ENCODE measurements around the gene ALKBH8. TPM values are rescaled to one million over a fixed set of nuclear protein-coding genes. Genes with fewer than 3 reads are reported as not detected.

Gene ALKBH8
- total RNA-seq (10 to 100 TPM; 14.6 to 15.2 TPM), polyA plus RNA-seq (10 to 100 TPM in 1 of 2 donors, 1 to 10 TPM in 1; 3.5 to 11.9 TPM)

DNA sequence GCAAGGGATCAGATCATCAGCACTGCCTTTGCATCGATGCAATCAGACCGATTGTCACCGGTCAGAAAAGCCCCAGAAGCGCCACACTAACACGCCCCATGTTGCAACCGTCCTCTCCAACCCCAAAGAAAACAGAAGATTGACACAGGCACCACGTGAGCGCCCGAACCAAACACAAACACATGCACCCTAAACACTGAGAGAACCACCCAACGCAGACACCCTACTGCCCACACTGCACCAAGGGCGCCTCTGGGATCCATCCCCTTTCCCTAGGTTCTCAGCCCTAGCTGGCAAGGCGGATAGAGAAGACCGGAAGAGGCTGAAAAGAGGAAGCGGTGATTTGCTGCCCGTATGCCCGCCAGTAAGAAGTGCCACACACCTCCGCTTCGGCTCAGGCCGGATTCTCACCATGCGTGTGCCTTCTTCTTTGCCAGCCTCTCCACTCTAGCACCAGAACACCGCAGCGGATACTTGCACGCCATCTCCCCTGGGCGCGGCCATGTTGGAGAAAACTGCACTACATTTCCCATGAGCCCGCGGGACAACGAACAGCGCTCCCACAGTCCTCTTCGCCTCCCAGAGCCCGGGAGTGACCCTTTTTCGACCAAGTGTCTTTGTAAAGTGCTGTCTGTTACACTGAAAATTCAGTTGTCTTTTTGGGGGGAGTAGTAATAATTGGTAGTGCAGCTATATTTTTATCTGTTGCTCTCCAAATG is at the start of gene ALKBH8:
Gene ALKBH8 (minus strand): TSS at position 517 of the 719 bp plus-strand sequence. CDS start 4,842 bp downstream, outside the sequence.
- DNase-seq: peak; percentile 74 to 86 (median 77)
- Histone ChIP-seq H3K27me3 (ENCODE audit: insufficient read depth, low read length) (no peaks in the 10 kb centered on the region), H3K4me1 (ENCODE audit: insufficient read depth, low read length) (peaks cover 28% of the 10 kb centered on the region), H3K9me3 (ENCODE audit: control insufficient read depth in 1 of 2, low read length in 2 of 2) (no peaks in the 10 kb centered on the region), H3K36me3 (ENCODE audit: insufficient read depth, low read length) (no peaks in the 10 kb centered on the region), H3K4me3 (ENCODE audit: low read length in 2 of 2) (peak within 1 kb of the TSS; percentile 68 to 73), H3K27ac (ENCODE audit: low read depth, low read length) (peak within 1 kb of the TSS; percentile 58)
- Mint-ChIP-seq H3K36me3 (peaks cover 0 to 10% of the 10 kb centered on the region in 2 donors), H3K9me3 (no peaks in the 10 kb centered on the region), H3K27ac (peak within 1 kb of the TSS; percentile 89 to 97 (median 95)), H3K4me1 (peaks cover 23 to 43% (median 40%) of the 10 kb centered on the region in 4 donors), H3K27me3 (no peaks in the 10 kb centered on the region), H3K4me3 (peak within 1 kb of the TSS; percentile 94 to 98 (median 96))
- ChIA-PET POLR2A (ENCODE audit: partially characterized antibody) (interaction anchor here (0.6 to 4.1 kb wide), 3 partner anchors 9 to 190 kb away, joined by 3 to 23 read pairs (median 4); partner anchors contain the start of gene CWF19L2), CTCF (ENCODE audit: partially characterized antibody) (interaction anchor here (0.9 to 7.2 kb wide), 9 partner anchors 9 to 176 kb away, joined by 3 to 76 read pairs (median 4); partner anchors contain the start of gene CWF19L2)
- intact Hi-C loops (cut with micrococcal nuclease): loop anchor here (1.0 to 10.0 kb wide), 6 partner anchors 108 to 1099 kb away; partner anchors contain the start of genes ATM, C11orf65, CUL5 and CWF19L2

GRCh38 chr11:107612445-107612844 is 46.9 kb upstream of the ALKBH8 start:
- Mint-ChIP-seq H3K36me3 (no peaks in the 10 kb centered on the region), H3K4me1 (no peaks in the 10 kb centered on the region), H3K27ac (no peak overlapping the region), H3K9me3 (no peaks in the 10 kb centered on the region), H3K27me3 (peaks cover 23 to 27% of the 10 kb centered on the region in 2 donors), H3K4me3 (no peak overlapping the region)
- Histone ChIP-seq H3K36me3 (ENCODE audit: insufficient read depth, low read length) (no peaks in the 10 kb centered on the region), H3K4me3 (ENCODE audit: low read length in 2 of 2) (no peak overlapping the region), H3K27me3 (ENCODE audit: insufficient read depth, low read length) (peaks cover 5% of the 10 kb centered on the region), H3K4me1 (ENCODE audit: insufficient read depth, low read length) (no peaks in the 10 kb centered on the region), H3K27ac (ENCODE audit: low read depth, low read length) (no peak overlapping the region), H3K9me3 (ENCODE audit: control insufficient read depth in 1 of 2, low read length in 2 of 2) (no peaks in the 10 kb centered on the region)
- CTCF ChIA-PET (ENCODE audit: partially characterized antibody): no interaction called here
- POLR2A ChIA-PET (ENCODE audit: partially characterized antibody): no interaction called here
- intact Hi-C loops (cut with micrococcal nuclease): no loop called here
- DNase-seq: no peak

GRCh38 chr11:107609400-107610218 is 44.1 kb upstream of the ALKBH8 start:
- CTCF ChIA-PET (ENCODE audit: partially characterized antibody): interaction anchor here (0.7 kb wide), 1 partner anchor 935 kb away, joined by 4 read pairs; no protein-coding TSS in a partner anchor
- no peak overlapping the region for H3K27ac ChIP-seq (ENCODE audit: low read depth, low read length)
- intact Hi-C loops (cut with micrococcal nuclease): no loop called here
- no peaks in the 10 kb centered on the region for H3K4me1 ChIP-seq (ENCODE audit: insufficient read depth, low read length)
- no peaks in the 10 kb centered on the region for H3K4me1 Mint-ChIP-seq
- H3K27ac Mint-ChIP-seq: no peak overlapping the region
- POLR2A ChIA-PET (ENCODE audit: partially characterized antibody): no interaction called here
- no peaks in the 10 kb centered on the region for H3K36me3 Mint-ChIP-seq
- no peak overlapping the region for H3K4me3 Mint-ChIP-seq
- no peaks in the 10 kb centered on the region for H3K36me3 ChIP-seq (ENCODE audit: insufficient read depth, low read length)
- H3K9me3 Mint-ChIP-seq: no peaks in the 10 kb centered on the region
- no peak overlapping the region for H3K4me3 ChIP-seq (ENCODE audit: low read length in 2 of 2)
- no peak for DNase-seq
- H3K27me3 ChIP-seq (ENCODE audit: insufficient read depth, low read length): peaks cover 5% of the 10 kb centered on the region
- no peaks in the 10 kb centered on the region for H3K9me3 ChIP-seq (ENCODE audit: control insufficient read depth in 1 of 2, low read length in 2 of 2)
- H3K27me3 Mint-ChIP-seq: peaks cover 30 to 39% of the 10 kb centered on the region in 2 donors

- Mint-ChIP-seq H3K27ac (no peak overlapping the region), H3K9me3 (no peaks in the 10 kb centered on the region), H3K27me3 (peaks cover 37 to 44% of the 10 kb centered on the region in 2 donors), H3K4me3 (no peak overlapping the region), H3K4me1 (no peaks in the 10 kb centered on the region), H3K36me3 (no peaks in the 10 kb centered on the region)
- Histone ChIP-seq H3K9me3 (ENCODE audit: control insufficient read depth in 1 of 2, low read length in 2 of 2) (no peaks in the 10 kb centered on the region), H3K4me1 (ENCODE audit: insufficient read depth, low read length) (no peaks in the 10 kb centered on the region), H3K4me3 (ENCODE audit: low read length in 2 of 2) (no peak overlapping the region), H3K27ac (ENCODE audit: low read depth, low read length) (no peak overlapping the region), H3K27me3 (ENCODE audit: insufficient read depth, low read length) (peaks cover 5% of the 10 kb centered on the region), H3K36me3 (ENCODE audit: insufficient read depth, low read length) (no peaks in the 10 kb centered on the region)
- POLR2A ChIA-PET (ENCODE audit: partially characterized antibody): no interaction called here
- CTCF ChIA-PET (ENCODE audit: partially characterized antibody): no interaction called here
- intact Hi-C loops (cut with micrococcal nuclease): no loop called here
- DNase-seq: no peak
Observed at GRCh38 chr11:107608809-107609208, 43.3 kb upstream of the ALKBH8 start.

GRCh38 chr11:107606141-107606540 is 40.6 kb upstream of the ALKBH8 start:
- Mint-ChIP-seq H3K4me1 (no peaks in the 10 kb centered on the region), H3K9me3 (no peaks in the 10 kb centered on the region), H3K27me3 (peaks cover 44 to 49% of the 10 kb centered on the region in 2 donors), H3K4me3 (no peak overlapping the region), H3K27ac (no peak overlapping the region), H3K36me3 (no peaks in the 10 kb centered on the region)
- no peaks in the 10 kb centered on the region for H3K4me1 ChIP-seq (ENCODE audit: insufficient read depth, low read length)
- intact Hi-C loops (cut with micrococcal nuclease): no loop called here
- ChIA-PET POLR2A (ENCODE audit: partially characterized antibody) (no interaction called here), CTCF (ENCODE audit: partially characterized antibody) (interaction anchor here (1.2 kb wide), 1 partner anchor 11 kb away, joined by 3 read pairs; no protein-coding TSS in a partner anchor)
- H3K27ac ChIP-seq (ENCODE audit: low read depth, low read length): no peak overlapping the region
- no peak for DNase-seq
- no peaks in the 10 kb centered on the region for H3K9me3 ChIP-seq (ENCODE audit: control insufficient read depth in 1 of 2, low read length in 2 of 2)
- peaks cover 5% of the 10 kb centered on the region for H3K27me3 ChIP-seq (ENCODE audit: insufficient read depth, low read length)
- H3K36me3 ChIP-seq (ENCODE audit: insufficient read depth, low read length): no peaks in the 10 kb centered on the region
- no peak overlapping the region for H3K4me3 ChIP-seq (ENCODE audit: low read length in 2 of 2)

DNA sequence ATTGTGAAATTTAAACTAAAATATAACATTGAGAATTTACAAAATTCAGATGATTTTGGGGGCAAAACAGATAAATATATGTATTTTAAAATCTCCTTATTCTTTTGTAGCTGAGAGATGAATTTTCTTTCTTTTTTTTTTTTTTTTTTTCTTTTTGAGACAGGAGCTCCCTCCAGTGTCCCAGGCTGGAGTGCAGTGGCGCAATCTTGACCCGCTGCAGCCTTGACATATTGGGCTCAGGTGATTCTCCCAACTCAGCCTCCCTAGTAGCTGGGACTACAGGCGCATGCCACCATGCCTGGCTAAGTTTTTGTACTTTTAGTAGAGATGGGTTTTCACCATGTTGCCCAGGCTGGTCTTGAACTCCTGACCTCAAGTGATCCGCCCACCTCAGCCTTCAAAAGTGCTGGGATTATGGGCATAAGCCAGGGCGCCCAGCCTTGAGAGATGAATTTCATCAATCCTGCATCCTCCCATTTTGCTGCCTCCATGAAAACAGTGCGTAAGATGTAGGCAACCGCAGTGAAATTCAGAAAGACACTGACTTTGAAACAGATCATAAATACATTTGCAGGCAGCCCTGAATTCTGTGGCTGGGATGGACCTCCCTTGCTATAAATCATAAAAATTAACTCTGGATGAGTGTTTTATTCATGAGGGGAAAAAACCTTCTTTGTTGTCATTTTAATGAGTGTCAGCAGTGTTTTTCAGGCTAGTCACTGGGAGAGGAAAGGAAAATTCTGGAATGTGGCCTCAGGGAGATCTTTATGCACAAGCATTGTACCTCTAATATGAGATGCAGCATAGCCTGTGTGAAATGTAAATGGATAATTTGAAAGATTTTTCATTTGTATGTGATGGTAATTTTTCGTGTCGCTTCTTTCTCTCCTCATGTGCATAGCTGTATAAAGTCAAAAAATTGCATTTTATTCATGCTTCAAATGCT is 39.8 kb upstream of the ALKBH8 start:
- Mint-ChIP-seq H3K27ac (no peak overlapping the region), H3K27me3 (peaks cover 44 to 51% of the 10 kb centered on the region in 2 donors), H3K4me3 (no peak overlapping the region), H3K36me3 (no peaks in the 10 kb centered on the region), H3K9me3 (no peaks in the 10 kb centered on the region), H3K4me1 (no peaks in the 10 kb centered on the region)
- ChIA-PET CTCF (ENCODE audit: partially characterized antibody) (interaction anchor here (1.2 kb wide), 1 partner anchor 12 kb away, joined by 3 read pairs; no protein-coding TSS in a partner anchor), POLR2A (ENCODE audit: partially characterized antibody) (no interaction called here)
- Histone ChIP-seq H3K27ac (ENCODE audit: low read depth, low read length) (no peak overlapping the region), H3K36me3 (ENCODE audit: insufficient read depth, low read length) (no peaks in the 10 kb centered on the region), H3K9me3 (ENCODE audit: control insufficient read depth in 1 of 2, low read length in 2 of 2) (no peaks in the 10 kb centered on the region), H3K27me3 (ENCODE audit: insufficient read depth, low read length) (peaks cover 5% of the 10 kb centered on the region), H3K4me3 (ENCODE audit: low read length in 2 of 2) (no peak overlapping the region), H3K4me1 (ENCODE audit: insufficient read depth, low read length) (no peaks in the 10 kb centered on the region)
- intact Hi-C loops (cut with micrococcal nuclease): no loop called here
- no peak for DNase-seq
